Mesendoderm (in vitro differentiated cells): ENCODE results near the gene NCR2.

ENCODE experiments used
- DNase-seq: peaks from one replicate; pipeline ENCODE4 v3.0.0; 2013
- H2AK5ac ChIP-seq: 2 replicates; pipeline ENCODE4 v1.6.1; 2013; ENCODE audit warnings: low read length, inconsistent platforms
- H2BK120ac ChIP-seq: 2 replicates; pipeline ENCODE4 v1.6.1; 2013; ENCODE audit warnings: low read depth, mild to moderate bottlenecking, low read length, moderate library complexity, mixed read lengths
- H2BK15ac ChIP-seq: replicated peaks from 2 replicates; pipeline ENCODE4 v1.6.1; 2013; ENCODE audit warnings: low read depth, mild to moderate bottlenecking, moderate library complexity
- H2BK5ac ChIP-seq: 2 replicates; pipeline ENCODE4 v1.6.1; 2013; ENCODE audit warnings: low read length, inconsistent platforms
- H3K18ac ChIP-seq: 2 replicates; pipeline ENCODE4 v1.6.1; 2013; ENCODE audit warnings: mild to moderate bottlenecking, low read length, mixed read lengths
- H3K23ac ChIP-seq: one replicate; pipeline ENCODE4 v1.6.1; 2013; ENCODE audit warnings: low read length
- H3K27ac ChIP-seq: 2 replicates; pipeline ENCODE4 v1.5.1; 2013; ENCODE audit warnings: low read depth, mild to moderate bottlenecking, inconsistent platforms, low read length, moderate library complexity
- H3K27me3 ChIP-seq: 2 replicates; pipeline ENCODE4 v1.6.1; 2013; ENCODE audit warnings: low read length, control low read depth, mild to moderate bottlenecking, inconsistent platforms; ENCODE audit not compliant: insufficient read depth, poor library complexity
- H3K36me3 ChIP-seq: 2 replicates; pipeline ENCODE4 v1.6.1; 2013; ENCODE audit warnings: low read length, inconsistent platforms; ENCODE audit not compliant: control insufficient read depth, insufficient read depth
- H3K4ac ChIP-seq: one replicate; pipeline ENCODE4 v1.6.1; 2013; ENCODE audit warnings: low read depth, mild to moderate bottlenecking, low read length, moderate library complexity
- H3K4me1 ChIP-seq: 2 replicates; pipeline ENCODE4 v1.6.1; 2013; ENCODE audit warnings: low read depth, low read length, inconsistent platforms; ENCODE audit not compliant: control insufficient read depth
- H3K4me2 ChIP-seq: 2 replicates; pipeline ENCODE4 v1.6.1; 2013; ENCODE audit warnings: low read length
- H3K4me3 ChIP-seq: 2 replicates; pipeline ENCODE4 v1.5.1; 2013; ENCODE audit warnings: mild to moderate bottlenecking, low read length
- H3K56ac ChIP-seq: one replicate; pipeline ENCODE4 v1.6.1; 2013; ENCODE audit warnings: low read length
- H3K79me1 ChIP-seq: 2 replicates; pipeline ENCODE4 v1.6.1; 2013; ENCODE audit warnings: low read length, inconsistent platforms
- H3K79me2 ChIP-seq: 2 replicates; pipeline ENCODE4 v1.6.1; 2013; ENCODE audit warnings: mild to moderate bottlenecking, low read length; ENCODE audit not compliant: control insufficient read depth, insufficient read depth
- H3K9ac ChIP-seq: 2 replicates; pipeline ENCODE4 v1.6.1; 2013; ENCODE audit warnings: low read length, inconsistent platforms
- H4K5ac ChIP-seq: one replicate; pipeline ENCODE4 v1.6.1; 2013; ENCODE audit warnings: low read length
- H4K8ac ChIP-seq: one replicate; pipeline ENCODE4 v1.6.1; 2013; ENCODE audit warnings: low read depth, mild to moderate bottlenecking, control low read depth, low read length, moderate library complexity
- WGBS: extraction: QIAGEN DNeasy Blood & Tissue Kit; methylation state at CpG from one replicate; pipeline ENCODE4 v1.1.7; 2013; ENCODE audit warnings: low lambda C conversion rate, missing lambda C conversion rate; ENCODE audit not compliant: insufficient coverage; ENCODE audit errors: extremely low coverage; 5-methylcytosine and 5-hydroxymethylcytosine counted together

NCR2 gene

GRCh38 chr6:41332842-41333736, 2.3 kb upstream of the NCR2 start:
- Histone ChIP-seq H3K4me1 (no peaks in the 10 kb centered on the region), H3K56ac (no peak overlapping the region), H2BK15ac (no peak overlapping the region), H3K18ac (no peak overlapping the region), H2AK5ac (no peak overlapping the region), H3K36me3 (no peaks in the 10 kb centered on the region), H4K8ac (no peak overlapping the region), H3K4me2 (no peak overlapping the region), H3K27me3 (no peaks in the 10 kb centered on the region), H2BK5ac (no peak overlapping the region), H3K79me2 (no peaks in the 10 kb centered on the region), H4K5ac (no peak overlapping the region), H3K79me1 (no peaks in the 10 kb centered on the region), H3K4me3 (no peak overlapping the region), H3K23ac (no peak overlapping the region), H3K27ac (no peak overlapping the region), H3K9ac (no peak overlapping the region), H2BK120ac (no peak overlapping the region), H3K4ac (no peak overlapping the region)
- no CpG with 5 or more reads among the region's 4 CpGs for WGBS
- DNase-seq = no peak

- Histone ChIP-seq H2BK120ac (no peak overlapping the region), H3K4me2 (no peak overlapping the region), H3K4me1 (no peaks in the 10 kb centered on the region), H4K5ac (no peak overlapping the region), H3K79me1 (no peaks in the 10 kb centered on the region), H2AK5ac (no peak overlapping the region), H2BK15ac (no peak overlapping the region), H3K9ac (no peak overlapping the region), H3K27ac (no peak overlapping the region), H3K18ac (no peak overlapping the region), H3K79me2 (no peaks in the 10 kb centered on the region), H3K23ac (no peak overlapping the region), H2BK5ac (no peak overlapping the region), H4K8ac (no peak overlapping the region), H3K36me3 (no peaks in the 10 kb centered on the region), H3K56ac (no peak overlapping the region), H3K4ac (no peak overlapping the region), H3K27me3 (no peaks in the 10 kb centered on the region), H3K4me3 (no peak overlapping the region)
- DNase-seq = no peak
- WGBS = no CpG with 5 or more reads among the region's 11 CpGs
Observed at GRCh38 chr6:41334482-41335040, 847 bp upstream of the NCR2 start.

GRCh38 chr6:41335943-41336342, 535 bp downstream of the NCR2 start:
- Histone ChIP-seq H3K4me2 (no peak overlapping the region), H4K5ac (no peak overlapping the region), H3K56ac (no peak overlapping the region), H2BK5ac (no peak overlapping the region), H3K79me2 (no peaks in the 10 kb centered on the region), H3K9ac (no peak overlapping the region), H3K4me3 (no peak overlapping the region), H3K27ac (no peak overlapping the region), H3K36me3 (no peaks in the 10 kb centered on the region), H2AK5ac (no peak overlapping the region), H3K4me1 (no peaks in the 10 kb centered on the region), H3K4ac (no peak overlapping the region), H3K79me1 (no peaks in the 10 kb centered on the region), H3K27me3 (no peaks in the 10 kb centered on the region), H2BK120ac (no peak overlapping the region), H4K8ac (no peak overlapping the region), H3K18ac (no peak overlapping the region), H2BK15ac (no peak overlapping the region), H3K23ac (no peak overlapping the region)
- no CpG with 5 or more reads among the region's 11 CpGs for WGBS
- no peak for DNase-seq

DNA sequence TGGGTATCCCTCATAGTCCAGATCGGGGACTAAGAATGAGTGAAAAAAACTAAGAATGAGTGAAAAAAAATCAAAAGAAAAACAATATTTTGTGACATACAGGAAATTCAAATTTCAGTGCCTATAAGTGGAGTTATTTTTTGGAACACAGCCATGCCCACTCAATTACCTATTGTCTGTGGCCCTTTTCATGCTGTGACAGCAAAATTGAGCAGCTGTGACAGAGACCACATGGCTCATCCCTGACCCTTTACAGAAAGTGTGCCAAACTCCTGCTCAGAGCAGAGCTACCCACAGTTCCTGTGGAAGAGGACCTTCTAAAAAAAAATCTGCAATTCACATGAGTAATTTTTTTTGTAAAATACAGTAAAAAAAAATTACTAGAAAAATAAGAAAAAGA, 1.4 kb downstream of the NCR2 start:
- H3K4me2 ChIP-seq = no peak overlapping the region
- no CpG with 5 or more reads among the region's 1 CpG for WGBS
- no peaks in the 10 kb centered on the region for H3K27me3 ChIP-seq
- no peaks in the 10 kb centered on the region for H3K36me3 ChIP-seq
- no peaks in the 10 kb centered on the region for H3K79me2 ChIP-seq
- H3K27ac ChIP-seq = no peak overlapping the region
- no peak for DNase-seq
- H3K4me1 ChIP-seq = no peaks in the 10 kb centered on the region
- H3K79me1 ChIP-seq = no peaks in the 10 kb centered on the region
- no peak overlapping the region for H3K56ac ChIP-seq
- no peak overlapping the region for H3K9ac ChIP-seq
- no peak overlapping the region for H3K23ac ChIP-seq
- no peak overlapping the region for H3K4ac ChIP-seq
- no peak overlapping the region for H3K4me3 ChIP-seq
- H3K18ac ChIP-seq = no peak overlapping the region
- no peak overlapping the region for H2BK120ac ChIP-seq
- H2BK5ac ChIP-seq = no peak overlapping the region
- H2BK15ac ChIP-seq = no peak overlapping the region
- H4K8ac ChIP-seq = no peak overlapping the region
- no peak overlapping the region for H4K5ac ChIP-seq
- H2AK5ac ChIP-seq = no peak overlapping the region

DNA sequence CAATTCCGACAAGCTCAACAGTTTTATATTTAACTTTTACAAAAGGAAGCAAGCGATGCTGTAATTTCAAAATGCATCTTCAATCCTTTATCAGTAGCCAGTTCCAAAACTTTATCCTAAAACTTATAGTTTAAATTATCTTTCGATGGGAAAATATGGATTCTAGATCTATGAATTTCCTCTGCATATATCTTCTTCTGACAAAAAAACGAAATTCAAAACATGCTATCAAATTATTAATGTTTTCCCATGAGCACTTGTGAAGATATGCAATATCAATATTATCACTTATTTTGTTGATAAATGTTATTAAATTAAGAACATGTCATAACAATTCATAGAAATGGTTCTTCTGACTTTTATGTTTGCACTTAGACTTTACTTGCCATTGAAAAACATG, 2.3 kb downstream of the NCR2 start:
- H2BK5ac ChIP-seq = no peak overlapping the region
- H2BK120ac ChIP-seq = no peak overlapping the region
- no peak overlapping the region for H3K4me2 ChIP-seq
- no peak overlapping the region for H2BK15ac ChIP-seq
- no peak overlapping the region for H4K8ac ChIP-seq
- no peak overlapping the region for H3K56ac ChIP-seq
- no peak overlapping the region for H2AK5ac ChIP-seq
- H3K4me3 ChIP-seq = no peak overlapping the region
- no CpG with 5 or more reads among the region's 4 CpGs for WGBS
- H4K5ac ChIP-seq = no peak overlapping the region
- H3K4ac ChIP-seq = no peak overlapping the region
- no peaks in the 10 kb centered on the region for H3K36me3 ChIP-seq
- no peaks in the 10 kb centered on the region for H3K4me1 ChIP-seq
- no peaks in the 10 kb centered on the region for H3K27me3 ChIP-seq
- H3K18ac ChIP-seq = no peak overlapping the region
- H3K27ac ChIP-seq = no peak overlapping the region
- H3K79me2 ChIP-seq = no peaks in the 10 kb centered on the region
- H3K9ac ChIP-seq = no peak overlapping the region
- no peak for DNase-seq
- no peak overlapping the region for H3K23ac ChIP-seq
- H3K79me1 ChIP-seq = no peaks in the 10 kb centered on the region
